Prostate gland (tissue), 2 donors: ENCODE measurements around the gene VPS37B.

Source experiments
- CTCF ChIP-seq, 4 experiments: fragments of 200-600 bp in 2 of 4; fragments of 450-650 bp in 2 of 4; sonication (generic) in 2 of 4; IDR thresholded peaks; 1 replicate in 3 of 4; 2 replicates in 1 of 4; pipeline ENCODE4 v1.5.1; 2016 to 2019; ENCODE audit warnings: antibody characterized with exemption in 4 of 4, mild to moderate bottlenecking in 2 of 4, moderate library complexity in 2 of 4
- POLR2A ChIP-seq: fragments of 450-650 bp; IDR thresholded peaks from one replicate; pipeline ENCODE4 v1.6.1; 2016; ENCODE audit warnings: antibody characterized with exemption, mild to moderate bottlenecking
- POLR2AphosphoS5 ChIP-seq: sonication (generic); formaldehyde crosslinking; IDR thresholded peaks from one replicate; pipeline ENCODE4 v1.6.1; 2017; ENCODE audit warnings: antibody characterized with exemption

- TF ChIP-seq CTCF (IDR thresholded peaks at IDR 0.05) (no peak), POLR2A (no peak), POLR2AphosphoS5 (no peak)
Measured at GRCh38 chr12:122861587-122861970, 34.3 kb downstream of the VPS37B start.
